Psoas muscle (tissue), 8 donors: Measurements from ENCODE around the gene PTPRCAP. TPM values are rescaled to one million over a fixed set of nuclear protein-coding genes. Genes with fewer than 3 reads are reported as not detected.
A peak's percentile ranks its signal among the peaks of the same experiment; 100 is the strongest.

Source experiments
- ATAC-seq, 4 donors: fragments of 200-7000 bp; cut with Tn5 transposase; one replicate each; pipeline ENCODE4 v1.9.1; 2020; ENCODE audit warnings: moderate library complexity in 3 of 4, mild to moderate bottlenecking in 2 of 4
- DNase-seq, 2 donors: peaks; one replicate each; pipeline ENCODE4 v3.0.0-alpha.2; 2020
- H3K27ac ChIP-seq: fragments of 200-600 bp; one replicate; pipeline ENCODE4 v1.8.0; 2022
- H3K27me3 ChIP-seq, 3 donors: fragments of 200-600 bp in 1 of 3; one replicate each; pipeline versions ENCODE4 v1.6.1 to v1.8.0; 2013 to 2022; ENCODE audit warnings: low read length in 2 of 3, mild to moderate bottlenecking in 2 of 3, moderate library complexity in 1 of 3; ENCODE audit not compliant: insufficient read depth in 3 of 3
- H3K36me3 ChIP-seq, 2 donors: fragments of 200-600 bp in 1 of 2; one replicate each; pipeline versions ENCODE4 v1.6.1 to v1.8.0; 2013 to 2022; ENCODE audit warnings: low read depth in 1 of 2, mild to moderate bottlenecking in 1 of 2, moderate library complexity in 1 of 2; ENCODE audit not compliant: insufficient read depth in 1 of 2
- H3K4me1 ChIP-seq: fragments of 200-600 bp; one replicate; pipeline ENCODE4 v1.8.0; 2022
- H3K4me3 ChIP-seq: fragments of 200-600 bp; one replicate; pipeline ENCODE4 v1.8.0; 2022; ENCODE audit warnings: mild to moderate bottlenecking
- H3K9me3 ChIP-seq: fragments of 200-600 bp; one replicate; pipeline ENCODE4 v1.8.0; 2022
- CTCF ChIP-seq: fragments of 200-600 bp; IDR thresholded peaks from one replicate; pipeline ENCODE4 v1.8.0; 2022; ENCODE audit warnings: antibody characterized with exemption
- WGBS, 3 donors: extraction: QIAGEN DNeasy Blood & Tissue Kit; methylation state at CpG; one replicate each; pipeline versions ENCODE4 v1.1.6 to v1.1.7; 2013; 5-methylcytosine and 5-hydroxymethylcytosine counted together
- intact Hi-C, 2 donors: fragments of 100-400 bp; cut with DNase I; formaldehyde crosslinking; loops; one replicate each; pipeline versions ENCODE4 v1.11.0 to v1.14.2; 2022
- polyA plus RNA-seq, 3 donors: library from polyadenylated mRNA; stranded (reverse); fragments of 200-250 nt; gene quantifications; one replicate each; pipeline ENCODE4 v1.2.3, GENCODE V29; 2013
- total RNA-seq, 4 donors: library from RNA; stranded (reverse); fragmentation: NEBNext Ultra II Directional in 2 of 4; extraction: Animal tissue kit (Norgen Biotek cat#: 25700) in 2 of 4; gene quantifications; one replicate each; pipeline versions ENCODE4 v1.2.1 to v1.2.4, GENCODE V29; 2021 to 2023
- donor health status: healthy with polysubstance abuse.
- donor health status: DM: no; HTN: no; CAD: no; lungs with moderate emphysema.
- donor health status: Bipolar disorder and iron deficiency.
- donor health status: healthy.
- donor health status: DM: yes; HTN: yes; CAD: no.
- donor health status: DM: no; HTN: no; CAD: no.
- donor health status: DM: no; HTN: no; CAD: no.
- donor health status: DM: yes; HTN: yes; CAD: no.

Gene PTPRCAP
- total and polyA plus RNA-seq, 7 donors: 0.25 to 1.4 (median 1.0) TPM

GRCh38 chr11:67423891-67424613 is 13.4 kb downstream of the PTPRCAP start:
- no peak overlapping the region for H3K27ac ChIP-seq
- H3K9me3 ChIP-seq: no peaks in the 10 kb centered on the region
- no peaks in the 10 kb centered on the region for H3K36me3 ChIP-seq
- TF ChIP-seq CTCF: no peak
- 76 to 80% (median 79%) methylated on average over 31 to 34 of the region's 34 CpGs for WGBS, 3 donors
- no peaks in the 10 kb centered on the region for H3K27me3 ChIP-seq
- H3K4me3 ChIP-seq: no peak overlapping the region
- peaks cover 21% of the 10 kb centered on the region for H3K4me1 ChIP-seq
- ATAC-seq: no peak
- intact Hi-C loops: no loop called here
- DNase-seq: no peak

- peaks cover 25% of the 10 kb centered on the region for H3K4me1 ChIP-seq
- no peaks in the 10 kb centered on the region for H3K27me3 ChIP-seq
- no peaks in the 10 kb centered on the region for H3K36me3 ChIP-seq
- no peaks in the 10 kb centered on the region for H3K9me3 ChIP-seq
- DNase-seq (no peak), ATAC-seq (no peak)
- no peak for TF ChIP-seq CTCF
- intact Hi-C loops: no loop called here
- 63 to 75% (median 69%) methylated on average over 13 of the region's 13 CpGs for WGBS, 3 donors
- no peak overlapping the region for H3K27ac ChIP-seq
- H3K4me3 ChIP-seq: no peak overlapping the region
Measured at GRCh38 chr11:67423466-67423865, 14.0 kb downstream of the PTPRCAP start.

GRCh38 chr11:67422891-67423290 is 14.6 kb downstream of the PTPRCAP start:
- intact Hi-C loops: no loop called here
- H3K27me3 ChIP-seq: no peaks in the 10 kb centered on the region
- no peak overlapping the region for H3K4me3 ChIP-seq
- no peak for DNase-seq
- no peak overlapping the region for H3K27ac ChIP-seq
- no peaks in the 10 kb centered on the region for H3K9me3 ChIP-seq
- H3K36me3 ChIP-seq: no peaks in the 10 kb centered on the region
- 71 to 76% (median 74%) methylated on average over 6 of the region's 6 CpGs for WGBS, 3 donors
- no peak for ATAC-seq
- peaks cover 31% of the 10 kb centered on the region for H3K4me1 ChIP-seq
- TF ChIP-seq CTCF: no peak

- Histone ChIP-seq H3K9me3 (no peaks in the 10 kb centered on the region), H3K4me1 (peaks cover 39% of the 10 kb centered on the region), H3K27ac (peak overlapping the region; percentile 95), H3K36me3 (no peaks in the 10 kb centered on the region), H3K27me3 (no peaks in the 10 kb centered on the region), H3K4me3 (peak overlapping the region; percentile 68)
- DNase-seq (no peak), ATAC-seq (no peak)
- WGBS, 3 donors: 80 to 84% (median 82%) methylated on average over 22 of the region's 22 CpGs
- TF ChIP-seq CTCF: no peak
- intact Hi-C loops: no loop called here
Measured at GRCh38 chr11:67421430-67422031, 16.0 kb downstream of the PTPRCAP start.
